NOMO-1 treated with dmso at 0.1 percent for 144 hours (cell line): ENCODE results near the gene ZC3HAV1.
"Not testable (repeated sequence)": the region's sequence is repeated elsewhere in the genome, so short reads cannot be mapped to it uniquely, and the experiment has no call there.

Experiments used
- DNase-seq: peaks from one replicate; lab custom pipeline; 2025; ENCODE audit not compliant: unreplicated experiment; lab: John Stamatoyannopoulos, UW

Gene ZC3HAV1

GRCh38 chr7:139109188-139109982, at the start of gene ZC3HAV1:
Gene ZC3HAV1 (minus strand): TSS chr7:139109720. CDS start chr7:139109331, 389 bp downstream.
- peak; percentile 79 for DNase-seq

GRCh38 chr7:139153832-139154231, 44.3 kb upstream of the ZC3HAV1 start:
- DNase-seq: no peak

- DNase-seq: no peak
These were observed 42.6 kb upstream of the ZC3HAV1 start for GRCh38 chr7:139152149-139152548.

- DNase-seq: no peak
These were observed 29.6 kb upstream of the ZC3HAV1 start for GRCh38 chr7:139139150-139139549.

GRCh38 chr7:139133335-139134139, 24.0 kb upstream of the ZC3HAV1 start:
- DNase-seq: peak; percentile 69

GRCh38 chr7:139132887-139133286, 23.4 kb upstream of the ZC3HAV1 start:
- no peak for DNase-seq

GRCh38 chr7:139131601-139132041, 22.1 kb upstream of the ZC3HAV1 start:
- peak; percentile 56 for DNase-seq

- DNase-seq: not testable (repeated sequence)
These were observed 20.3 kb upstream of the ZC3HAV1 start for GRCh38 chr7:139129814-139130213.

GRCh38 chr7:139127648-139128047, 18.1 kb upstream of the ZC3HAV1 start:
- DNase-seq: no peak

- no peak for DNase-seq
These were observed 16.1 kb upstream of the ZC3HAV1 start for GRCh38 chr7:139125657-139126056.

GRCh38 chr7:139124995-139125394, 15.5 kb upstream of the ZC3HAV1 start:
- DNase-seq: not testable (repeated sequence)

GRCh38 chr7:139124084-139124914, 14.8 kb upstream of the ZC3HAV1 start:
- DNase-seq: no peak

GRCh38 chr7:139119486-139119849, 9.9 kb upstream of the ZC3HAV1 start:
- DNase-seq: no peak

- peak; percentile 45 for DNase-seq
These were observed 9.4 kb upstream of the ZC3HAV1 start for GRCh38 chr7:139118805-139119485.

GRCh38 chr7:139118234-139118804, 8.8 kb upstream of the ZC3HAV1 start:
- DNase-seq: no peak

GRCh38 chr7:139117599-139118233, 8.2 kb upstream of the ZC3HAV1 start:
- no peak for DNase-seq

GRCh38 chr7:139116999-139117398, 7.5 kb upstream of the ZC3HAV1 start:
- no peak for DNase-seq

- no peak for DNase-seq
These were observed 5.6 kb upstream of the ZC3HAV1 start for GRCh38 chr7:139115104-139115503.

GRCh38 chr7:139114585-139114984, 5.1 kb upstream of the ZC3HAV1 start:
- no peak for DNase-seq

- DNase-seq: no peak
These were observed 4.5 kb upstream of the ZC3HAV1 start for GRCh38 chr7:139114018-139114417.
